Ascending aorta (tissue), 2 donors: Measurements from ENCODE around the gene PRRC2A. TPM values are rescaled to one million over a fixed set of nuclear protein-coding genes. Genes with fewer than 3 reads are reported as not detected.

ENCODE experiments used
- DNase-seq, 2 donors: peaks; one replicate each; pipeline ENCODE4 v3.0.0-alpha.2; 2019; ENCODE audit warnings: low spot score in 2 of 2
- H3K27ac ChIP-seq, 2 donors: fragments of 200-600 bp; sonication (generic); one replicate each; pipeline ENCODE4 v1.5.1; 2016 to 2017; ENCODE audit warnings: mild to moderate bottlenecking in 1 of 2
- H3K27me3 ChIP-seq: fragments of 200-600 bp; sonication (generic); one replicate; pipeline ENCODE4 v1.5.1; 2017
- H3K36me3 ChIP-seq, 2 donors: fragments of 200-600 bp; sonication (generic); one replicate each; pipeline ENCODE4 v1.5.1; 2016
- H3K4me1 ChIP-seq, 2 donors: fragments of 200-600 bp; sonication (generic); one replicate each; pipeline ENCODE4 v1.5.1; 2016 to 2017; ENCODE audit warnings: mild to moderate bottlenecking in 1 of 2
- H3K4me3 ChIP-seq, 2 donors: fragments of 200-600 bp; sonication (generic); one replicate each; pipeline ENCODE4 v1.5.1; 2016 to 2017; ENCODE audit warnings: mild to moderate bottlenecking in 1 of 2
- H3K9me3 ChIP-seq, 2 donors: fragments of 200-600 bp; sonication (generic); one replicate each; pipeline ENCODE4 v1.5.1; 2016
- CTCF ChIP-seq, 3 experiments: fragments of 200-600 bp in 2 of 3; fragments of 450-650 bp in 1 of 3; sonication (generic) in 2 of 3; IDR thresholded peaks; one replicate each; pipeline ENCODE4 v1.5.1; 2016 to 2019; ENCODE audit warnings: antibody characterized with exemption in 3 of 3, mild to moderate bottlenecking in 1 of 3, moderate library complexity in 1 of 3
- intact Hi-C: fragments of 100-400 bp; cut with DNase I; formaldehyde crosslinking; loops from one replicate; pipeline ENCODE4 v1.15.1; 2023
- total RNA-seq: library from RNA; depleted of rRNA; stranded (reverse); fragments of >200 nt; gene quantifications from one replicate; pipeline ENCODE4 v1.1.0, GENCODE V29; 2016

PRRC2A gene
- total RNA-seq: 171 TPM

DNA sequence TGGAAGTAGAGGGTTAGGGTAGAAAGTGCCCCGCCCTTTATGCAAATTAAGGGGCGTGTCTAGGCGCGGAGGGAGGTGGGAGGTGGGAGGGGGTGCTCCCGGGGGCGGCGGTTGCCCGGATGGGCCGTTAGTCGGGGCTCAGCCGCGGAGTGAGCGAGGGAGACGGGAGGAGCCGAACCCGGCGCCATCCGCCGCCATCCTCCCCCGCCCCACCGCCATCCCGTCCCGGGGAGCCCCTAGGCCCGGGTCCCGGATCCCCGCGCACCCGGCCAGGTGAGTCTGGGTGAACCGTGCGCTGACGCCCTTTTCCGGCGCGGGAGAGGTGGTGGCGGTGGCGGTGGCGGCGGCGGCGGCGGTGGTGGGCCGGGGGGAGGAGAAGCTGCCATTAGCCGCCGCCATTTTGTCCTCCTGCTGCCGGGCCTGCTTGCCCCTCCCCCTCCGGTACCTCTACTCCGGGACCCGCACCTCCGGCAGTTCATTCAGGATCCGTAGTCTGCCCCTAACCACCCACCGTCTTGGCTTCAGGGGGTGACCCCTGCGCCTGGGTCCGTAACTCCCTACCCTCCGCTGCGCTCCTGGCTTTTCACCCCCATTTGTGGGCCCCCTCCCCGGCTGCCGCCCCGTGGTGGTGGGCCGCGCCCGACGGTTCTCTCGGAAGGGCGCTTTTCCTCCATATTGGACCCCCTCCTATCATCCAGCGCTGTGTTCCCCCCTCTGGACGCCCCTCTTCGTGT lies at the start of gene PRRC2A:
TSS of gene PRRC2A (plus strand) at position 130 of the 734 bp plus-strand sequence. CDS start 2,075 bp downstream, outside the sequence.
- TF ChIP-seq CTCF (IDR thresholded peaks at IDR 0.05): peak in 1 of 3 experiments; percentile 5
- peak; percentile 16 to 86 for DNase-seq
- peak within 1 kb of the TSS; percentile 76 to 93 for H3K4me3 ChIP-seq
- H3K27me3 ChIP-seq: no peaks in the 10 kb centered on the region
- H3K9me3 ChIP-seq: no peaks in the 10 kb centered on the region
- H3K27ac ChIP-seq: peak within 1 kb of the TSS; percentile 98 to 99
- intact Hi-C loops: loop anchor here (1.0 to 10.0 kb wide), 6 partner anchors 32 to 1354 kb away; partner anchors contain the start of genes BAG6, GPANK1, MRPS18B and NFKBIL1
- H3K4me1 ChIP-seq: peaks cover 8 to 9% of the 10 kb centered on the region in 2 donors
- peaks cover 24 to 25% of the 10 kb centered on the region in 2 donors for H3K36me3 ChIP-seq

DNA sequence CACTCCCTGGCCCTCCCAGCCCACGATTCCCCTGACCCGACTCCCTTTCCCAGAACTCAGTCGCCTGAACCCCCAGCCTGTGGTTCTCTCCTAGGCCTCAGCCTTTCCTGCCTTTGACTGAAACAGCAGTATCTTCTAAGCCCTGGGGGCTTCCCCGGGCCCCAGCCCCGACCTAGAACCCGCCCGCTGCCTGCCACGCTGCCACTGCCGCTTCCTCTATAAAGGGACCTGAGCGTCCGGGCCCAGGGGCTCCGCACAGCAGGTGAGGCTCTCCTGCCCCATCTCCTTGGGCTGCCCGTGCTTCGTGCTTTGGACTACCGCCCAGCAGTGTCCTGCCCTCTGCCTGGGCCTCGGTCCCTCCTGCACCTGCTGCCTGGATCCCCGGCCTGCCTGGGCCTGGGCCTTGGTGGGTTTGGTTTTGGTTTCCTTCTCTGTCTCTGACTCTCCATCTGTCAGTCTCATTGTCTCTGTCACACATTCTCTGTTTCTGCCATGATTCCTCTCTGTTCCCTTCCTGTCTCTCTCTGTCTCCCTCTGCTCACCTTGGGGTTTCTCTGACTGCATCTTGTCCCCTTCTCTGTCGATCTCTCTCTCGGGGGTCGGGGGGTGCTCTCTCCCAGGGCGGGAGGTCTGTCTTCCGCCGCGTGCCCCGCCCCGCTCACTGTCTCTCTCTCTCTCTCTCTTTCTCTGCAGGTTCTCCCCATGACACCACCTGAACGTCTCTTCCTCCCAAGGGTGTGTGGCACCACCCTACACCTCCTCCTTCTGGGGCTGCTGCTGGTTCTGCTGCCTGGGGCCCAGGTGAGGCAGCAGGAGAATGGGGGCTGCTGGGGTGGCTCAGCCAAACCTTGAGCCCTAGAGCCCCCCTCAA lies 48.2 kb upstream of the PRRC2A start, which contains the start of gene LTA:
TSS of gene LTA (plus strand) at position 249 of the 871 bp plus-strand sequence. CDS start at position 703, 454 bp downstream.
- no peaks in the 10 kb centered on the region for H3K27me3 ChIP-seq
- H3K4me3 ChIP-seq: no peak within 1 kb of the TSS
- no peaks in the 10 kb centered on the region for H3K4me1 ChIP-seq

GRCh38 chr6:31573239-31574105 lies 47.0 kb upstream of the PRRC2A start:
- TF ChIP-seq CTCF (IDR thresholded peaks at IDR 0.05): no peak
- Histone ChIP-seq H3K9me3 (no peaks in the 10 kb centered on the region), H3K4me3 (no peak overlapping the region), H3K27me3 (no peaks in the 10 kb centered on the region), H3K27ac (no peak overlapping the region), H3K36me3 (no peaks in the 10 kb centered on the region), H3K4me1 (no peaks in the 10 kb centered on the region)
- intact Hi-C loops: no loop called here
- DNase-seq: no peak

More for the DNA sequence above, 48.2 kb upstream of the PRRC2A start, which contains the start of gene LTA:
- H3K9me3 ChIP-seq: no peaks in the 10 kb centered on the region
- no peak for TF ChIP-seq CTCF (IDR thresholded peaks at IDR 0.05)
- no peaks in the 10 kb centered on the region for H3K36me3 ChIP-seq
- DNase-seq: no peak
- H3K27ac ChIP-seq: no peak within 1 kb of the TSS
- intact Hi-C loops: no loop called here

DNA sequence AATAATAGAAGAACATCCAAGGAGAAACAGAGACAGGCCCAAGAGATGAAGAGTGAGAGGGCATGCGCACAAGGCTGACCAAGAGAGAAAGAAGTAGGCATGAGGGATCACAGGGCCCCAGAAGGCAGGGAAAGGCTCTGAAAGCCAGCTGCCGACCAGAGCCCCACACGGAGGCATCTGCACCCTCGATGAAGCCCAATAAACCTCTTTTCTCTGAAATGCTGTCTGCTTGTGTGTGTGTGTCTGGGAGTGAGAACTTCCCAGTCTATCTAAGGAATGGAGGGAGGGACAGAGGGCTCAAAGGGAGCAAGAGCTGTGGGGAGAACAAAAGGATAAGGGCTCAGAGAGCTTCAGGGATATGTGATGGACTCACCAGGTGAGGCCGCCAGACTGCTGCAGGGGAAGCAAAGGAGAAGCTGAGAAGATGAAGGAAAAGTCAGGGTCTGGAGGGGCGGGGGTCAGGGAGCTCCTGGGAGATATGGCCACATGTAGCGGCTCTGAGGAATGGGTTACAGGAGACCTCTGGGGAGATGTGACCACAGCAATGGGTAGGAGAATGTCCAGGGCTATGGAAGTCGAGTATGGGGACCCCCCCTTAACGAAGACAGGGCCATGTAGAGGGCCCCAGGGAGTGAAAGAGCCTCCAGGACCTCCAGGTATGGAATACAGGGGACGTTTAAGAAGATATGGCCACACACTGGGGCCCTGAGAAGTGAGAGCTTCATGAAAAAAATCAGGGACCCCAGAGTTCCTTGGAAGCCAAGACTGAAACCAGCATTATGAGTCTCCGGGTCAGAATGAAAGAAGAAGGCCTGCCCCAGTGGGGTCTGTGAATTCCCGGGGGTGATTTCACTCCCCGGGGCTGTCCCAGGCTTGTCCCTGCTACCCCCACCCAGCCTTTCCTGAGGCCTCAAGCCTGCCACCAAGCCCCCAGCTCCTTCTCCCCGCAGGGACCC lies 46.1 kb upstream of the PRRC2A start:
- no peak for DNase-seq
- Histone ChIP-seq H3K36me3 (no peaks in the 10 kb centered on the region), H3K4me1 (no peaks in the 10 kb centered on the region), H3K27me3 (no peaks in the 10 kb centered on the region), H3K9me3 (no peaks in the 10 kb centered on the region), H3K27ac (no peak overlapping the region), H3K4me3 (no peak overlapping the region)
- intact Hi-C loops: no loop called here
- no peak for TF ChIP-seq CTCF (IDR thresholded peaks at IDR 0.05)
